AG04449 (cell line): ENCODE data around the gene RELN.

Experiments
- CTCF ChIA-PET: fragments of 350-600 bp; formaldehyde crosslinking; extraction: SDS; loops from one replicate; lab custom pipeline; 2021; ENCODE audit warnings: antibody characterized with exemption; lab: Yijun Ruan, JAX
- POLR2A ChIA-PET: fragments of 400-600, 350-600 bp; formaldehyde crosslinking; extraction: SDS; loops from one replicate; lab custom pipeline; 2020; ENCODE audit warnings: antibody characterized with exemption, inconsistent platforms; lab: Yijun Ruan, JAX
- DNase-seq: peaks from one replicate; pipeline ENCODE4 v3.0.0-alpha.2; 2010; ENCODE audit warnings: low read depth, low spot score
- H3K4me3 ChIP-seq: 2 replicates; pipeline ENCODE4 v1.5.1; 2011; ENCODE audit warnings: low read depth, mild to moderate bottlenecking, control low read depth, low read length
- CTCF ChIP-seq: IDR thresholded peaks from one replicate; pipeline ENCODE4 v1.5.1; 2011; ENCODE audit warnings: mild to moderate bottlenecking, moderate library complexity, low read length, control low read depth, inconsistent platforms; ENCODE audit not compliant: insufficient read depth; ENCODE audit errors: missing control alignments

The RELN gene

GRCh38 chr7:103660455-103661371, 328.7 kb downstream of the RELN start:
- no peak for TF ChIP-seq CTCF
- CTCF ChIA-PET = interaction anchor here (0.7 kb wide), 1 partner anchor 9 kb away, joined by 3 read pairs; no protein-coding TSS in a partner anchor
- POLR2A ChIA-PET = no interaction called here
- no peak for DNase-seq
- H3K4me3 ChIP-seq = no peak overlapping the region

- no peak for DNase-seq
- H3K4me3 ChIP-seq = no peak overlapping the region
- TF ChIP-seq CTCF = no peak
- POLR2A ChIA-PET = no interaction called here
- CTCF ChIA-PET = no interaction called here
Measured at GRCh38 chr7:103658055-103659005, 331.1 kb downstream of the RELN start.

- no peak for DNase-seq
- CTCF ChIA-PET = no interaction called here
- POLR2A ChIA-PET = no interaction called here
- no peak overlapping the region for H3K4me3 ChIP-seq
- no peak for TF ChIP-seq CTCF
Measured at GRCh38 chr7:103657474-103657894, 332.0 kb downstream of the RELN start.

GRCh38 chr7:103656221-103656620, 333.2 kb downstream of the RELN start:
- ChIA-PET CTCF (no interaction called here), POLR2A (no interaction called here)
- no peak for DNase-seq
- no peak overlapping the region for H3K4me3 ChIP-seq
- no peak for TF ChIP-seq CTCF

- ChIA-PET CTCF (interaction anchor here (0.7 kb wide), 1 partner anchor 9 kb away, joined by 3 read pairs; no protein-coding TSS in a partner anchor), POLR2A (no interaction called here)
- TF ChIP-seq CTCF = no peak
- H3K4me3 ChIP-seq = no peak overlapping the region
- no peak for DNase-seq
Measured at GRCh38 chr7:103651593-103652377, 337.7 kb downstream of the RELN start.
